Hepatocyte (in vitro differentiated cells): ENCODE measurements around the gene TOP2B. TPM values are rescaled to one million over a fixed set of nuclear protein-coding genes. Genes with fewer than 3 reads are reported as not detected.

Experiments used
- DNase-seq: peaks from one replicate; pipeline ENCODE4 v3.0.0-alpha.2; 2016; ENCODE audit warnings: low spot score
- H2AFZ ChIP-seq: fragments of 200-600 bp; sonication (generic); 2 replicates; pipeline ENCODE4 v1.6.0; 2016; ENCODE audit warnings: antibody characterized with exemption, mild to moderate bottlenecking
- H3K27ac ChIP-seq: fragments of 200-600 bp; sonication (generic); 2 replicates; pipeline ENCODE4 v1.5.1; 2016; ENCODE audit warnings: mild to moderate bottlenecking
- H3K27me3 ChIP-seq: fragments of 200-600 bp; sonication (generic); 2 replicates; pipeline ENCODE4 v1.6.1; 2016
- H3K36me3 ChIP-seq: fragments of 200-600 bp; sonication (generic); replicated peaks from 2 replicates; pipeline ENCODE4 v1.5.1; 2016; ENCODE audit warnings: low read depth; ENCODE audit not compliant: insufficient read depth
- H3K4me1 ChIP-seq: fragments of 200-600 bp; sonication (generic); 2 replicates; pipeline ENCODE4 v1.5.1; 2016; ENCODE audit warnings: mild to moderate bottlenecking, moderate library complexity; ENCODE audit not compliant: insufficient read depth
- H3K4me2 ChIP-seq: fragments of 200-600 bp; sonication (generic); 2 replicates; pipeline ENCODE4 v1.6.0; 2016
- H3K4me3 ChIP-seq: fragments of 200-600 bp; sonication (generic); 2 replicates; pipeline ENCODE4 v1.5.1; 2016; ENCODE audit warnings: mild to moderate bottlenecking
- H3K79me2 ChIP-seq: fragments of 200-600 bp; sonication (generic); 2 replicates; pipeline ENCODE4 v1.6.0; 2017; ENCODE audit warnings: mild to moderate bottlenecking
- H3K9me2 ChIP-seq: fragments of 200-600 bp; sonication (generic); replicated peaks from 2 replicates; pipeline ENCODE4 v1.6.0; 2017; ENCODE audit warnings: mild to moderate bottlenecking; ENCODE audit not compliant: insufficient read depth
- H3K9me3 ChIP-seq: fragments of 200-600 bp; sonication (generic); 2 replicates; pipeline ENCODE4 v1.5.1; 2016; ENCODE audit warnings: low read depth, mild to moderate bottlenecking
- H4K20me1 ChIP-seq: fragments of 200-600 bp; sonication (generic); 2 replicates; pipeline ENCODE4 v1.6.0; 2016; ENCODE audit warnings: mild to moderate bottlenecking; ENCODE audit not compliant: insufficient read depth, poor library complexity, severe bottlenecking
- EZH2 ChIP-seq: fragments of 200-600 bp; sonication (generic); IDR thresholded peaks from 2 replicates; pipeline ENCODE4 v1.6.1; 2016; ENCODE audit warnings: antibody characterized with exemption, mild to moderate bottlenecking, borderline replicate concordance
- EZH2phosphoT487 ChIP-seq: fragments of 200-600 bp; sonication (generic); IDR thresholded peaks from one replicate; pipeline ENCODE4 v1.6.1; 2018; ENCODE audit warnings: antibody characterized with exemption, mild to moderate bottlenecking, low read depth, moderate library complexity; ENCODE audit not compliant: unreplicated experiment, severe bottlenecking
- WGBS: methylation state at CpG from one replicate; pipeline ENCODE4 v1.1.6; 2016; ENCODE audit warnings: low lambda C conversion rate; ENCODE audit errors: missing lambda C conversion rate; 5-methylcytosine and 5-hydroxymethylcytosine counted together
- microRNA-seq: library from miRNA; unstranded; fragments of <30 nt; microRNA quantifications from one replicate; pipeline ENCODE4, GENCODE V29; 2017
- polyA plus RNA-seq: library from polyadenylated mRNA; unstranded; fragments of >200 nt; fragmentation: Nextera tagmentation; extraction: Ambion mirVana; gene quantifications from 2 replicates; pipeline ENCODE4 v1.2.1, GENCODE V29; 2016
- small RNA-seq: library from RNA; depleted of rRNA; stranded (forward); fragments of <200 nt; gene quantifications from one replicate; pipeline ENCODE3, GENCODE V24; 2014
- total RNA-seq: library from RNA; depleted of rRNA; stranded (reverse); fragments of >200 nt; gene quantifications from 2 replicates; pipeline ENCODE4 v1.2.3, GENCODE V29; 2014
- TF ChIP-seq, protein P1 (sequence below): fragments of 200-600 bp; sonication (generic); IDR thresholded peaks from 2 replicates; pipeline ENCODE4 v1.5.1; 2016; ENCODE audit warnings: antibody characterized with exemption, mild to moderate bottlenecking; ENCODE audit not compliant: poor library complexity

TOP2B gene
- total and polyA plus RNA-seq, 2 experiments from 2014 or later = 49.5 to 109 TPM

DNA sequence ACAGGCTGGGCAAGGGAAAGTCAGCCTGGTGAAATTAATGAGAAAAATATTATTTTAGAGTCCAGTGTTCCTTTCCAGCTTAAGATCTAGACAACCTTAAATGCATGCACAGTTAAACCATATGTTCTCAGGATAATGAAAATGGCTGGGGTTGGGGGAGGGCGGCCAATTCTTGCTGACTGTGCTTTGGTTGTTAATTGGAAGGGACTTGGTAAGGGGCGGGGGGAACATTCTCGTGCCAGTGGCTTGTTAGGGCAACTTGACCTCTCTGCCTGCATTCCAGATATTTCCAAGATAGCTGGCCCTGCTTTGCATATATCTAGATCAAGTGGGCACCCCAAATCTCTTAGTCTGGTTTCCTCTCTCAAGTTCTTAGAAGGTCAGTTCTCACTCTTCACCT, 112.5 kb downstream of the TOP2B start:
- Histone ChIP-seq H3K27me3 (no peaks in the 10 kb centered on the region), H3K4me3 (no peak overlapping the region), H3K4me1 (no peaks in the 10 kb centered on the region), H3K27ac (no peak overlapping the region), H3K36me3 (no peaks in the 10 kb centered on the region), H3K4me2 (no peak overlapping the region), H3K79me2 (peaks cover 22% of the 10 kb centered on the region), H3K9me2 (no peaks in the 10 kb centered on the region), H2AFZ (no peak overlapping the region), H3K9me3 (no peaks in the 10 kb centered on the region), H4K20me1 (no peaks in the 10 kb centered on the region)
- no peak for TF ChIP-seq EZH2phosphoT487
- TF ChIP-seq, protein P1, sequence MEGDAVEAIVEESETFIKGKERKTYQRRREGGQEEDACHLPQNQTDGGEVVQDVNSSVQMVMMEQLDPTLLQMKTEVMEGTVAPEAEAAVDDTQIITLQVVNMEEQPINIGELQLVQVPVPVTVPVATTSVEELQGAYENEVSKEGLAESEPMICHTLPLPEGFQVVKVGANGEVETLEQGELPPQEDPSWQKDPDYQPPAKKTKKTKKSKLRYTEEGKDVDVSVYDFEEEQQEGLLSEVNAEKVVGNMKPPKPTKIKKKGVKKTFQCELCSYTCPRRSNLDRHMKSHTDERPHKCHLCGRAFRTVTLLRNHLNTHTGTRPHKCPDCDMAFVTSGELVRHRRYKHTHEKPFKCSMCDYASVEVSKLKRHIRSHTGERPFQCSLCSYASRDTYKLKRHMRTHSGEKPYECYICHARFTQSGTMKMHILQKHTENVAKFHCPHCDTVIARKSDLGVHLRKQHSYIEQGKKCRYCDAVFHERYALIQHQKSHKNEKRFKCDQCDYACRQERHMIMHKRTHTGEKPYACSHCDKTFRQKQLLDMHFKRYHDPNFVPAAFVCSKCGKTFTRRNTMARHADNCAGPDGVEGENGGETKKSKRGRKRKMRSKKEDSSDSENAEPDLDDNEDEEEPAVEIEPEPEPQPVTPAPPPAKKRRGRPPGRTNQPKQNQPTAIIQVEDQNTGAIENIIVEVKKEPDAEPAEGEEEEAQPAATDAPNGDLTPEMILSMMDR = no peak
- TF ChIP-seq EZH2 = no peak
- no peak for DNase-seq
- WGBS = 83% methylated on average over 3 of the region's 3 CpGs

DNA sequence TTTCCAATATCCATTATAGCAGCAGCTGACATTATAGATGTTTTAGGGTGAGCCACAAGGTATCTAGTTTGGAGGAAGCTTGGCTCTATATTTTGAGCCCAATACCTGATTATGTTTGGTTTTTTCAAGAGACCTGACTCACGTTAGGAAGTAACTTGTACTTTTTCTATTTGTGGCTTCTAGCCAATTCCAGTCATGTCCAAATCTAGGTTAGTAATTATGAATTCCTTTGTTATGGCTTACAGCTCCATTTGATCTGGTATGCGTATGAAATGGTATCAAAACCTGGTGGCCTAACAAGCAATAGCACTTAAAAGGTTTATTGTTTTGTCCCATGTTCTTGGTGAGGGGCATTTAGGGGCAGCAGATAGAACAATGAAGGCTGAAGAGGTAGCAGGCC, 115.9 kb downstream of the TOP2B start:
- no peaks in the 10 kb centered on the region for H3K36me3 ChIP-seq
- DNase-seq = no peak
- H3K79me2 ChIP-seq = peaks cover 33% of the 10 kb centered on the region
- no peak overlapping the region for H3K27ac ChIP-seq
- no peak overlapping the region for H3K4me2 ChIP-seq
- no peaks in the 10 kb centered on the region for H3K4me1 ChIP-seq
- no peak overlapping the region for H2AFZ ChIP-seq
- H3K27me3 ChIP-seq = no peaks in the 10 kb centered on the region
- no peak overlapping the region for H3K4me3 ChIP-seq
- no peaks in the 10 kb centered on the region for H4K20me1 ChIP-seq
- H3K9me2 ChIP-seq = no peaks in the 10 kb centered on the region
- TF ChIP-seq, protein P1 = no peak
- no peak for TF ChIP-seq EZH2
- no peak for TF ChIP-seq EZH2phosphoT487
- no peaks in the 10 kb centered on the region for H3K9me3 ChIP-seq
- WGBS = 82% methylated on average over 2 of the region's 2 CpGs

DNA sequence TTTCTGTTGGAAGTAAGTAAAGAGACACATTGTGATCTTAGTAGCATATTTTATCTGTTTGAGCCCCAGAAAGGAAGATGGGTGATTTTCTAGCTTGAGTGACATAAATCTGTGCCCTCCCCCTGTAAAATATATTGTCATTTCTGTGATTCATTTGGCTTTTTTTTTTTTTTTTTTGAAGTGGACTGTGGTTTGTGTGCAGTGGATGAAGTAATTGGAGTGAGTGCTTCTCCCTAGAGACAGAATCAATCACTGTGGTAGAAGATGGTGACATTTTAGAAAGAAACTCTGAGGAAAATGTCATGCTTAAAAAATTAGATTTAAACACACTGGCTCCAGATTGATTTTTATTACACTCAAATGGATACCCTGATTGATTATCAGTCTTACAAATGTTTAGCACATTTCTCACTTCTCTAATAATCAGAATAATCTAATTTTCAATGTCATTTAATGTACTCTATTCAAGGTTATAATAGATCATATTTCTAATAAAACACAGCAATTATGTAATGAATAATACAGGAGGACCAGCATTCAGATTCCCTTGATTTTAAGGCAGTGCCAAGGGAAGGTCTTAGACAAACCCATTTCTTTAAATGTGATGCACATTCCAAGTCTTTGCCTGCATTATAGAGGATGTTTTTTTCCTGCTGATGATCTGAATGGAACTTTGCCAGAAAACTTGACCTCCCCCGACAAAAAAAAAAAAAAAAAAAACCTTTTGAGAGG, 116.6 kb downstream of the TOP2B start:
- no peak for TF ChIP-seq EZH2phosphoT487
- TF ChIP-seq EZH2 = no peak
- TF ChIP-seq, protein P1 = no peak
- H3K9me2 ChIP-seq = no peaks in the 10 kb centered on the region
- H3K9me3 ChIP-seq = no peaks in the 10 kb centered on the region
- DNase-seq = no peak
- H3K36me3 ChIP-seq = no peaks in the 10 kb centered on the region
- H3K79me2 ChIP-seq = peaks cover 41% of the 10 kb centered on the region
- H2AFZ ChIP-seq = no peak overlapping the region
- no peak overlapping the region for H3K27ac ChIP-seq
- no peaks in the 10 kb centered on the region for H4K20me1 ChIP-seq
- H3K4me1 ChIP-seq = no peaks in the 10 kb centered on the region
- no peak overlapping the region for H3K4me3 ChIP-seq
- H3K4me2 ChIP-seq = no peak overlapping the region
- no peaks in the 10 kb centered on the region for H3K27me3 ChIP-seq
- WGBS = 85% methylated on average over 1 of the region's 1 CpG

Small RNA genes within 50 kb of the gene (microRNA-seq; reads per million reads assigned to microRNA genes)
- not detected for gene MIR4442

Small RNA genes within 50 kb of the gene (small RNA-seq; reads per million reads assigned to genes)
- not detected for gene CRIP1P2
- gene RF01161 = not detected
- not detected for gene RF02271

Other genes starting within 250 kb of the TOP2B start
- gene RARB, start 236.6 kb downstream of the TOP2B start, total RNA-seq = 30.7 and 33.0 TPM in 2 replicates
- gene RARB, start 236.6 kb downstream of the TOP2B start, polyA plus RNA-seq = 20.2 and 22.2 TPM in 2 replicates
- 34.7 TPM in 2 replicates for gene NGLY1, start 118.5 kb upstream of the TOP2B start, total RNA-seq
- gene NGLY1, start 118.5 kb upstream of the TOP2B start, polyA plus RNA-seq = 32.7 and 34.7 TPM in 2 replicates
- 7.9 and 8.8 TPM in 2 replicates for gene OXSM, start 125.2 kb upstream of the TOP2B start, total RNA-seq
- 6.5 and 8.3 TPM in 2 replicates for gene OXSM, start 125.2 kb upstream of the TOP2B start, polyA plus RNA-seq